Right lobe of liver (tissue), 6 donors: ENCODE data around the gene RNF208. TPM values are rescaled to one million over a fixed set of nuclear protein-coding genes. Genes with fewer than 3 reads are reported as not detected.

Experiments
- ATAC-seq, 4 donors: fragments of 200-7000 bp; cut with Tn5 transposase; one replicate each; pipeline ENCODE4 v1.9.1; 2020; ENCODE audit warnings: mild to moderate bottlenecking in 4 of 4, moderate library complexity in 4 of 4
- DNase-seq, 3 donors: peaks; one replicate each; pipeline ENCODE4 v3.0.0-alpha.2; 2020
- H3K27ac ChIP-seq, 3 donors: fragments of 200-600 bp; one replicate each; pipeline ENCODE4 v1.8.0; 2022
- H3K27me3 ChIP-seq, 2 donors: fragments of 200-600 bp; one replicate each; pipeline ENCODE4 v1.8.0; 2022
- H3K36me3 ChIP-seq, 4 donors: fragments of 200-600 bp; sonication (generic) in 1 of 4; one replicate each; pipeline versions ENCODE4 v1.5.1 to v1.8.0; 2017 to 2022; ENCODE audit warnings: control low read depth in 1 of 4
- H3K4me1 ChIP-seq, 4 donors: fragments of 200-600 bp; sonication (generic) in 1 of 4; one replicate each; pipeline versions ENCODE4 v1.5.1 to v1.8.0; 2017 to 2022; ENCODE audit warnings: control low read depth in 1 of 4
- H3K4me3 ChIP-seq, 3 donors: fragments of 200-600 bp; one replicate each; pipeline ENCODE4 v1.8.0; 2022
- H3K9me3 ChIP-seq, 4 donors: fragments of 200-600 bp; sonication (generic) in 1 of 4; one replicate each; pipeline versions ENCODE4 v1.5.1 to v1.8.0; 2017 to 2022; ENCODE audit warnings: control low read depth in 1 of 4
- CTCF ChIP-seq, 4 donors: fragments of 200-600 bp in 3 of 4; fragments of 450-650 bp in 1 of 4; IDR thresholded peaks; one replicate each; pipeline versions ENCODE4 v1.5.1 to v1.8.0; 2016 to 2022; ENCODE audit warnings: antibody characterized with exemption in 4 of 4, mild to moderate bottlenecking in 2 of 4
- POLR2A ChIP-seq: fragments of 450-650 bp; IDR thresholded peaks from one replicate; pipeline ENCODE4 v1.6.1; 2017; ENCODE audit warnings: antibody characterized with exemption, mild to moderate bottlenecking
- WGBS: methylation state at CpG from one replicate; pipeline ENCODE4 v1.1.6; 2018; ENCODE audit warnings: low coverage, low lambda C conversion rate; ENCODE audit not compliant: insufficient coverage; ENCODE audit errors: missing lambda C conversion rate; 5-methylcytosine and 5-hydroxymethylcytosine counted together
- intact Hi-C, 2 donors: fragments of 100-400 bp; cut with DNase I; formaldehyde crosslinking; loops; one replicate each; pipeline versions ENCODE4 v1.11.2 to v1.14.1; 2022
- total RNA-seq, 6 experiments: library from RNA; depleted of rRNA in 2 of 6; stranded (reverse); fragments of >200 nt in 2 of 6; fragmentation: NEBNext Ultra II Directional in 3 of 6; extraction: Animal tissue kit (Norgen Biotek cat#: 25700) in 3 of 6; gene quantifications; one replicate each; pipeline versions ENCODE4 v1.1.0 to v1.2.4, GENCODE V29; 2016 to 2023
- donor health status: DM: no; HTN: yes; CAD: no.
- donor health status: DM: no; HTN: no; CAD: no.
- donor health status: DM: no; HTN: no; CAD: no.
- donor health status: DM: no; HTN: yes; CAD: no.
- donor health status: DM: no; HTN: yes; CAD: no.

RNF208 gene
- total RNA-seq, 6 experiments from 2014 or later: 3.5 to 12.2 (median 4.5) TPM

- no peaks in the 10 kb centered on the region for H3K9me3 ChIP-seq
- TF ChIP-seq CTCF (IDR thresholded peaks at IDR 0.05) (no peak), POLR2A (no peak)
Measured at GRCh38 chr9:137215196-137215986, 6.6 kb downstream of the RNF208 start.

GRCh38 chr9:137214620-137215019, 7.4 kb downstream of the RNF208 start:
- H3K4me1 ChIP-seq: no peaks in the 10 kb centered on the region
- H3K36me3 ChIP-seq: no peaks in the 10 kb centered on the region
- intact Hi-C loops: no loop called here
- H3K4me3 ChIP-seq: no peak overlapping the region
- H3K27me3 ChIP-seq: no peaks in the 10 kb centered on the region
- no peak for DNase-seq
- H3K27ac ChIP-seq: no peak overlapping the region
- H3K9me3 ChIP-seq: no peaks in the 10 kb centered on the region
- TF ChIP-seq POLR2A: no peak
- WGBS: 80% methylated on average over 1 of the region's 19 CpGs
- ATAC-seq: no peak

More at GRCh38 chr9:137215196-137215986, 6.6 kb downstream of the RNF208 start:
- no peak for ATAC-seq
- H3K27ac ChIP-seq: no peak overlapping the region
- H3K27me3 ChIP-seq: no peaks in the 10 kb centered on the region
- no CpG with 5 or more reads among the region's 22 CpGs for WGBS
- H3K4me3 ChIP-seq: no peak overlapping the region
- no peaks in the 10 kb centered on the region for H3K36me3 ChIP-seq
- intact Hi-C loops: no loop called here
- DNase-seq: no peak
- no peaks in the 10 kb centered on the region for H3K4me1 ChIP-seq

GRCh38 chr9:137213160-137214060, 8.6 kb downstream of the RNF208 start:
- Histone ChIP-seq H3K27ac (no peak overlapping the region), H3K27me3 (no peaks in the 10 kb centered on the region), H3K4me1 (no peaks in the 10 kb centered on the region), H3K36me3 (no peaks in the 10 kb centered on the region), H3K4me3 (no peak overlapping the region), H3K9me3 (no peaks in the 10 kb centered on the region)
- TF ChIP-seq POLR2A (no peak), CTCF (IDR thresholded peaks at IDR 0.05) (peak in 1 of 4 donors; percentile 8)
- ATAC-seq (no peak), DNase-seq (no peak)
- intact Hi-C loops: no loop called here
- WGBS: 100% methylated on average over 3 of the region's 49 CpGs

- Histone ChIP-seq H3K4me1 (no peaks in the 10 kb centered on the region), H3K4me3 (no peak overlapping the region), H3K27ac (no peak overlapping the region), H3K27me3 (no peaks in the 10 kb centered on the region), H3K9me3 (no peaks in the 10 kb centered on the region), H3K36me3 (no peaks in the 10 kb centered on the region)
- DNase-seq (no peak), ATAC-seq (no peak)
- no CpG with 5 or more reads among the region's 21 CpGs for WGBS
- TF ChIP-seq POLR2A (no peak), CTCF (IDR thresholded peaks at IDR 0.05) (no peak)
- intact Hi-C loops: no loop called here
Measured at GRCh38 chr9:137212520-137212919, 9.5 kb downstream of the RNF208 start.

GRCh38 chr9:137211532-137211931, 10.5 kb downstream of the RNF208 start:
- Histone ChIP-seq H3K36me3 (no peaks in the 10 kb centered on the region), H3K4me1 (peaks cover 0 to 4% (median under 1%) of the 10 kb centered on the region in 4 donors), H3K4me3 (no peak overlapping the region), H3K27ac (no peak overlapping the region), H3K9me3 (no peaks in the 10 kb centered on the region), H3K27me3 (no peaks in the 10 kb centered on the region)
- DNase-seq: no peak
- intact Hi-C loops: no loop called here
- TF ChIP-seq POLR2A: no peak
- no peak for TF ChIP-seq CTCF (IDR thresholded peaks at IDR 0.05)
- ATAC-seq: no peak
- 63% methylated on average over 6 of the region's 13 CpGs for WGBS
